Right lobe of liver (tissue), 6 donors: ENCODE data around the gene MIA. TPM values are rescaled to one million over a fixed set of nuclear protein-coding genes. Genes with fewer than 3 reads are reported as not detected.
A peak's percentile ranks its signal among the peaks of the same experiment; 100 is the strongest.

ENCODE experiments used
- ATAC-seq, 4 donors: fragments of 200-7000 bp; cut with Tn5 transposase; one replicate each; pipeline ENCODE4 v1.9.1; 2020; ENCODE audit warnings: mild to moderate bottlenecking in 4 of 4, moderate library complexity in 4 of 4
- DNase-seq, 3 donors: peaks; one replicate each; pipeline ENCODE4 v3.0.0-alpha.2; 2020
- H3K27ac ChIP-seq, 3 donors: fragments of 200-600 bp; one replicate each; pipeline ENCODE4 v1.8.0; 2022
- H3K27me3 ChIP-seq, 2 donors: fragments of 200-600 bp; one replicate each; pipeline ENCODE4 v1.8.0; 2022
- H3K36me3 ChIP-seq, 4 donors: fragments of 200-600 bp; sonication (generic) in 1 of 4; one replicate each; pipeline versions ENCODE4 v1.5.1 to v1.8.0; 2017 to 2022; ENCODE audit warnings: control low read depth in 1 of 4
- H3K4me1 ChIP-seq, 4 donors: fragments of 200-600 bp; sonication (generic) in 1 of 4; one replicate each; pipeline versions ENCODE4 v1.5.1 to v1.8.0; 2017 to 2022; ENCODE audit warnings: control low read depth in 1 of 4
- H3K4me3 ChIP-seq, 3 donors: fragments of 200-600 bp; one replicate each; pipeline ENCODE4 v1.8.0; 2022
- H3K9me3 ChIP-seq, 4 donors: fragments of 200-600 bp; sonication (generic) in 1 of 4; one replicate each; pipeline versions ENCODE4 v1.5.1 to v1.8.0; 2017 to 2022; ENCODE audit warnings: control low read depth in 1 of 4
- POLR2A ChIP-seq: fragments of 450-650 bp; IDR thresholded peaks from one replicate; pipeline ENCODE4 v1.6.1; 2017; ENCODE audit warnings: antibody characterized with exemption, mild to moderate bottlenecking
- WGBS: methylation state at CpG from one replicate; pipeline ENCODE4 v1.1.6; 2018; ENCODE audit warnings: low coverage, low lambda C conversion rate; ENCODE audit not compliant: insufficient coverage; ENCODE audit errors: missing lambda C conversion rate; 5-methylcytosine and 5-hydroxymethylcytosine counted together
- intact Hi-C, 2 donors: fragments of 100-400 bp; cut with DNase I; formaldehyde crosslinking; loops; one replicate each; pipeline versions ENCODE4 v1.11.2 to v1.14.1; 2022
- total RNA-seq, 6 experiments: library from RNA; depleted of rRNA in 2 of 6; stranded (reverse); fragments of >200 nt in 2 of 6; fragmentation: NEBNext Ultra II Directional in 3 of 6; extraction: Animal tissue kit (Norgen Biotek cat#: 25700) in 3 of 6; gene quantifications; one replicate each; pipeline versions ENCODE4 v1.1.0 to v1.2.4, GENCODE V29; 2016 to 2023
- TF ChIP-seq, protein P1 (sequence below), 4 donors: fragments of 200-600 bp in 3 of 4; fragments of 450-650 bp in 1 of 4; IDR thresholded peaks; one replicate each; pipeline versions ENCODE4 v1.5.1 to v1.8.0; 2016 to 2022; ENCODE audit warnings: antibody characterized with exemption in 4 of 4, mild to moderate bottlenecking in 2 of 4
- donor health status: DM: no; HTN: yes; CAD: no.
- donor health status: DM: no; HTN: no; CAD: no.
- donor health status: DM: no; HTN: no; CAD: no.
- donor health status: DM: no; HTN: yes; CAD: no.
- donor health status: DM: no; HTN: yes; CAD: no.

MIA gene
- total RNA-seq, 6 experiments from 2014 or later, result 0.86 to 1.9 (median 1.1) TPM; not detected in 3

DNA sequence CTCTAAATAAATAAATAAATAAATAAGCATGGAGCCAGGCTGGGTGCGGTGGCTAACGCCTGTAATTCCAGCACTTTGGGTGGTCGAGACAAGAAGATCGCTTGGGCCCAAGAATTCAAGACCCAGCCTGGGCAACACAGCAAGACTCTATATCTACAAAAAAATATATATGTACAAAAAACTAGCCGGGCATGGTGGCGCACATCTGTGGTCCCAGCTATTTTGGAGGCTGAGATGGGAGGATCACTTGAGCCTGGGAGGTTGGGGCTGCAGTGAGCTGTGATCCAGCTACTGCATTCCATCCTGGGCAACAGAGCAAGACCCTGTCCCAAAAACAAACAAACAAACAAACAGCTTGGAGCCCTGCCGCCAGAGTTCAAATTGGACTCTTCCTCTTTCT, 27.8 kb upstream of the MIA start:
- no peaks in the 10 kb centered on the region for H3K36me3 ChIP-seq
- H3K4me3 ChIP-seq, result no peak overlapping the region
- H3K9me3 ChIP-seq, result no peaks in the 10 kb centered on the region
- ATAC-seq (no peak), DNase-seq (no peak)
- H3K27me3 ChIP-seq, result no peaks in the 10 kb centered on the region
- intact Hi-C loops, result no loop called here
- TF ChIP-seq, protein P1, sequence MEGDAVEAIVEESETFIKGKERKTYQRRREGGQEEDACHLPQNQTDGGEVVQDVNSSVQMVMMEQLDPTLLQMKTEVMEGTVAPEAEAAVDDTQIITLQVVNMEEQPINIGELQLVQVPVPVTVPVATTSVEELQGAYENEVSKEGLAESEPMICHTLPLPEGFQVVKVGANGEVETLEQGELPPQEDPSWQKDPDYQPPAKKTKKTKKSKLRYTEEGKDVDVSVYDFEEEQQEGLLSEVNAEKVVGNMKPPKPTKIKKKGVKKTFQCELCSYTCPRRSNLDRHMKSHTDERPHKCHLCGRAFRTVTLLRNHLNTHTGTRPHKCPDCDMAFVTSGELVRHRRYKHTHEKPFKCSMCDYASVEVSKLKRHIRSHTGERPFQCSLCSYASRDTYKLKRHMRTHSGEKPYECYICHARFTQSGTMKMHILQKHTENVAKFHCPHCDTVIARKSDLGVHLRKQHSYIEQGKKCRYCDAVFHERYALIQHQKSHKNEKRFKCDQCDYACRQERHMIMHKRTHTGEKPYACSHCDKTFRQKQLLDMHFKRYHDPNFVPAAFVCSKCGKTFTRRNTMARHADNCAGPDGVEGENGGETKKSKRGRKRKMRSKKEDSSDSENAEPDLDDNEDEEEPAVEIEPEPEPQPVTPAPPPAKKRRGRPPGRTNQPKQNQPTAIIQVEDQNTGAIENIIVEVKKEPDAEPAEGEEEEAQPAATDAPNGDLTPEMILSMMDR (IDR thresholded peaks at IDR 0.05), result no peak
- TF ChIP-seq POLR2A, result no peak
- H3K4me1 ChIP-seq, result peaks cover 0 to 17% (median 4%) of the 10 kb centered on the region in 4 donors
- no peak overlapping the region for H3K27ac ChIP-seq
- 95% methylated on average over 5 of the region's 7 CpGs for WGBS

DNA sequence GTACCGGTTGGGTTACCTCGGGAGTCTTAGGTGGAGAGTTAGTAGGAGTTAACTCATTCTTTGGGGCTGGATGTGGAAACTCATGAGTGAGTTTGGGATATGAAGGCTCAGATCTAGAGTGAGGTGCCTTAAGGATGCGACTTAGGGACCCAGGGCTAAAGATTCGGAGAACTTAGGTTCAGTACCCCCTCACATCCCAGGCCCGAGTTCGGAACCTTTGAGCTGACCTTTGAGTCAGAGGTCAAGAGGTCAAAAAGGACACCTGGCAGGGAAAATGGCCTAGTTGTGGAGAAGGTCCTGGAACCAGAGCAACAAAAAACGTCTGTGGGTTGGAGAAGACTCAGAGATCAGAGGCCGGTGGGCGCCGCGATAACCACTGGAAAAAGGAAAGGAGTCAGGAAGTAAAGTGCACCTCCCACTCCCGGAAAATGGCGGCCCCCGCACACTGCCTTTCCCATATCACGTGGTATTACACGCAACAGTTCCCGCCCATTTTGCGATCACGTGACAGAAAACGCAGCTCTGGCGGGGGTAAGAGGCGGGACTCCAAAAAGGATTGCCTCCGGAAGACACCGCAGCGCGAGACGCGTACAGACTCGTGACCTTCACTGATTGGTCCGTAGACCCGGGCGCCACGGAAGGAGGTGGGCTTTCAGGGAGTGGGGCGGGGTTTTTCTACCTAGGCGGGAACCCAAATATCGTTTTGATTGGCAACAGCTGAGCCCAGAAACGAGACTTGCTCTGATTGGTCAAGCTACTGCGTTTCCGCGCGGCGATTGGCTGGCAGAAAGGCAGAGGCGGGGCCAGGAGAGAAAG, 25.1 kb upstream of the MIA start, which contains the start of gene ACTMAP:
Gene ACTMAP (minus strand): TSS at position 420 of the 816 bp plus-strand sequence. CDS start 674 bp downstream, outside the sequence.
- peak; percentile 99 to 100 (median 100) for DNase-seq
- Histone ChIP-seq H3K36me3 (no peaks in the 10 kb centered on the region), H3K4me3 (peak within 1 kb of the TSS; percentile 59 to 73 (median 66)), H3K9me3 (no peaks in the 10 kb centered on the region), H3K27ac (peak within 1 kb of the TSS; percentile 89 to 92 (median 89)), H3K4me1 (peaks cover 0 to 42% (median 14%) of the 10 kb centered on the region in 4 donors), H3K27me3 (no peaks in the 10 kb centered on the region)
- TF ChIP-seq POLR2A, result peak; percentile 59
- TF ChIP-seq, protein P1 (IDR thresholded peaks at IDR 0.05), result no peak
- peak; percentile 86 to 94 (median 90) for ATAC-seq
- WGBS, result under 1% methylated on average over 38 of the region's 43 CpGs
- intact Hi-C loops, result no loop called here

DNA sequence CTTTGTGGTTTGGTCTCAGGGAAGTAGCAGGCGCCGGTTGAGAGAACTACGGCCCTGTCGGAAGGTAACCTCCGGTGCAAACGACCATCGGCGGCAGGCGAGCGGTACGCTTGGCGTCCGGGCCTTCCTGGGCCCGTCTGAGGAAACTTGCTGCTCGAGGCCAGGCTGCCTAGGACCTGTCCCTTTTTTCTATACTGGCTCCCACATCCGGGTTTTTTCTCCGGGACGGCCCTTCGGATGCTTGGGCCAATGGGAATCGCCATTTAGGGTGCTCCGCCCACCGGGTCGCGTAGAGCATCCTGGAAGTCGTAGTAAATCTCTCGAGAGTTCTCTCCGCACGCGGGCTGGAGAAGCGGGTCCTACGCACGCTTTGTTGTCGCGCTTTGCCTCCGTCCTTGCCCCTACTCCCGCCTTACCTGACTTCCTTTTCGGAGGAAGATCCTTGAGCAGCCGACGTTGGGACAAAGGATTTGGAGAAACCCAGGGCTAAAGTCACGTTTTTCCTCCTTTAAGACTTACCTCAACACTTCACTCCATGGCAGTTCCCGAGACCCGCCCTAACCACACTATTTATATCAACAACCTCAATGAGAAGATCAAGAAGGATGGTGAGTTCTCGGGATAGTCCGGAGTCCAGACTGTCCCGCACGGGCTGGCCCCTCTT, 24.3 kb upstream of the MIA start, which contains the start of gene SNRPA:
Gene SNRPA (plus strand): TSS at position 330 of the 664 bp plus-strand sequence. CDS start 206 bp downstream, at position 536.
- Histone ChIP-seq H3K27ac (peak within 1 kb of the TSS; percentile 89 to 92 (median 89)), H3K4me3 (peak within 1 kb of the TSS; percentile 59 to 73 (median 66)), H3K4me1 (peaks cover 0 to 47% (median 18%) of the 10 kb centered on the region in 4 donors), H3K27me3 (no peaks in the 10 kb centered on the region), H3K36me3 (peaks cover 0 to 6% (median under 1%) of the 10 kb centered on the region in 4 donors), H3K9me3 (no peaks in the 10 kb centered on the region)
- WGBS, result under 1% methylated on average over 31 of the region's 46 CpGs
- ATAC-seq (peak; percentile 75 to 82 (median 78)), DNase-seq (peak; percentile 96 to 97 (median 97))
- peak; percentile 84 for TF ChIP-seq POLR2A
- TF ChIP-seq, protein P1 (IDR thresholded peaks at IDR 0.05), result no peak
- intact Hi-C loops, result no loop called here

DNA sequence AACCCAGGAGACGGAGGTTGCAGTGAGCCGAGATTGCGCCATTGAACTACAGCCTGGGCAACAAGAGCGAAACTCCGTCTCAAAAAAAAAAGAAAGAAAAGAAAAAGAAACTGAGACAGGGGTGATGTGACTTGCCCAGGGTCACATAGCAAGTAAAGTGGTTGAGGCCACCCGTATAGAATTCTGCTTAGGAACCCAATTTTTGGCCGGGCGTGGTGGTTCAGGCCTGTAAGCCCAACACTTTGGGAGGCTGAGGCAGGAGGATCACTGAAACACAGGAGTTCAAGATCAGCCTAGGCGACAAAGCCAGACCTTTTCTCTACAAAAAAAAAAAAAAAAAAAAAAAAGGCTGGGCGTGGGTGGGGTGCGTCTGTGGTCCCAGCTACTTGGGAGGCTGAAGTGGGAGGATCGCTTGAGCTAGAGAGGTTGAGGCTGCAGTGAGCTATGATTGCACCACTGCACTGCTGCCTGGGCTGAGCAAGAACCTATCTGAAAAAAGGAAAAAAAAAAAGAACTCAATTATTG, 23.0 kb upstream of the MIA start:
- TF ChIP-seq POLR2A, result no peak
- TF ChIP-seq, protein P1 (IDR thresholded peaks at IDR 0.05), result no peak
- peak overlapping the region; percentile 59 to 73 (median 66) for H3K4me3 ChIP-seq
- intact Hi-C loops, result no loop called here
- no peaks in the 10 kb centered on the region for H3K27me3 ChIP-seq
- H3K36me3 ChIP-seq, result peaks cover 0 to 14% (median 6%) of the 10 kb centered on the region in 4 donors
- ATAC-seq, result no peak
- no peak for DNase-seq
- WGBS, result 50% methylated on average over 9 of the region's 12 CpGs
- H3K9me3 ChIP-seq, result no peaks in the 10 kb centered on the region
- H3K4me1 ChIP-seq, result peaks cover 0 to 47% (median 23%) of the 10 kb centered on the region in 4 donors
- H3K27ac ChIP-seq, result peak overlapping the region; percentile 84 to 85 (median 85)
